Activated T-helper 17 cell treated with anti-CD3 and anti-CD28 coated beads, Interleukin-2, amount 50 U/mL, for 72 hours (primary cell): Measurements from ENCODE around the gene UQCC2. TPM values are rescaled to one million over a fixed set of nuclear protein-coding genes. Genes with fewer than 3 reads are reported as not detected.

Experiments used
- ATAC-seq: fragments of 150-1000 bp; cut with Tn5 transposase; replicated peaks from 2 replicates; pipeline ENCODE4 v1.10.0; 2021; ENCODE audit warnings: mild to moderate bottlenecking, moderate library complexity
- H3K27ac Mint-ChIP-seq: one replicate; pipeline ENCODE4 v1.8.0; 2022; ENCODE audit warnings: mixed read lengths
- H3K27me3 Mint-ChIP-seq: one replicate; pipeline ENCODE4 v1.8.0; 2022; ENCODE audit warnings: mixed read lengths
- H3K36me3 Mint-ChIP-seq: one replicate; pipeline ENCODE4 v1.8.0; 2022; ENCODE audit warnings: low read depth, mild to moderate bottlenecking, mixed read lengths
- H3K4me1 Mint-ChIP-seq: one replicate; pipeline ENCODE4 v1.8.0; 2022; ENCODE audit warnings: mixed read lengths
- H3K4me3 Mint-ChIP-seq: one replicate; pipeline ENCODE4 v1.8.0; 2022; ENCODE audit warnings: mild to moderate bottlenecking, mixed read lengths
- H3K9me3 Mint-ChIP-seq: one replicate; pipeline ENCODE4 v1.8.0; 2022; ENCODE audit warnings: mixed read lengths
- total RNA-seq, 2 donors: library from RNA; stranded (reverse); gene quantifications; one replicate each; pipeline ENCODE4 v1.2.3, GENCODE V29; 2022

The UQCC2 gene
- total RNA-seq, 2 donors from 2014 or later, result 65.5 to 112 TPM

DNA sequence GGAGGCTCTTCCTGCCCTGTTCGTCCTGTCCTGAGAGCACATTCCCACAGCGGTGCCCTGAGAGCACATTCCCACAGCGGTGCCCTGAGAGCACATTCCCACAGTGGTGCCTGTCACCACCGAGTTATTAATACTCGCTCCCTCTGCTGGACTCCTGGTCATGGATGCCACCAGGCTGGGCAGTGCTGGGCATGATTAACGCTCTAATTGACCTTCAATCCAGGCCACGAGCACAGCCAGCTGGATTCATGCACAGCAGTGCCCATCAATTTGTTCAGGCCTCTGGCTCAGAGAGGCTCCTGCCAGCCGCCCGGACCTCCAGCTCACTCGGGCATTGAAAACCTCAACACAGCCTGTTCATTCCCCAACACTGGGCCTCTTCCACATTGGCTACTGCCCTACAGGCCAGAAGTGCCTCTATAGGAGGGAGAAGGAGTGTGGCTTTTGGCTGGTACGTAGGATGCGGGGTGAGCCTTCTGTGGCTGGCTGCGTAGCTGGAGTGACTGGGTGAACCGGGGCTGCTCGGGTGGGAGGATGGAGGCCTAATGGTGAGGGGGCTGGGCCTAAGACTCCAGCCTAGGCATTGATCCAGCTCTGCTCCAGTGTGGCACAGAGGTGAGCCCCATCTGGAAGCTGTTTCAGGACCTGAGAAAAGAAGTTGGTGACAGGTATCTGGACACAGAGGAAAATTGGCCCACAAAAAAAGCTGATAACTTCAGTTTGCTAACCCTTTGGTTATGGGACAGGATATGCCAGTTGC lies 25.9 kb upstream of the UQCC2 start:
- H3K36me3 Mint-ChIP-seq, result no peaks in the 10 kb centered on the region
- H3K4me3 Mint-ChIP-seq, result no peak overlapping the region
- peaks cover 3% of the 10 kb centered on the region for H3K27me3 Mint-ChIP-seq
- no peak overlapping the region for H3K27ac Mint-ChIP-seq
- ATAC-seq, result no peak
- no peaks in the 10 kb centered on the region for H3K4me1 Mint-ChIP-seq
- H3K9me3 Mint-ChIP-seq, result no peaks in the 10 kb centered on the region

DNA sequence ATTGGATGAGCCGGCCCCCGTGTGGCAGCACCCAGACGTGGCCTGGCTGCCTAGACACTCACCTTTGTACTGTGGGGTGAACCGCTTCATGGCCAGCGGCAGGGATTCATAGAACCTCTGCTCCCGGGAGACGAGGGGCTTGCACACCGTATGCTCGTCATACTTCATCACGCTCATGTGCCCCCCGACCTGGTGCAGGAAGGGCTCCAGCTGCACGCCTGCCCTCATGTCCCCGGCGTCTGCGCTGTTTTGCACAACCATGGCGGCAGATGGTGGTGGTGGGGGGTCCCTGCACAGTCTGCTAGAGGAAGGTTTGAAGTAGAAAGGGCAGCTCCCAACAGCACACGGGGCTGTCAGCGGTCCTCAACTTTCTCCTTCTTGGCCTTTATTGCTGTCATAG lies 23.7 kb upstream of the UQCC2 start:
- ATAC-seq, result no peak
- Mint-ChIP-seq H3K27me3 (no peaks in the 10 kb centered on the region), H3K36me3 (no peaks in the 10 kb centered on the region)

DNA sequence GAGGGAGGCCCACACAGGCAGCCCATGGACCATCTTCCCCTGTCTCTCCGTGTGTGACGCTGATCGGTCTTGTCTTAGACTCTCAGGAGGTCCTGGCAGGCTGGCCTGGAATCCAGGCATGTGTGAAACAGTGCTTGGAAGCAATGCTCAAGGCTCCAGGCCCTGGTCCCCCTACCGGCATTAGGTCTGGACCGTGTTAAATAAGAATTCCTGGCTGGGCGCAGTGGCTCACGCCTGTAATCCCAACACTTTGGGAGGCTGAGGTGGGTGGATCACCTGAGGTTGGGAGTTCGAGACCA lies 22.2 kb upstream of the UQCC2 start:
- Mint-ChIP-seq H3K9me3 (no peaks in the 10 kb centered on the region), H3K27me3 (no peaks in the 10 kb centered on the region), H3K4me1 (no peaks in the 10 kb centered on the region), H3K27ac (no peak overlapping the region), H3K36me3 (no peaks in the 10 kb centered on the region), H3K4me3 (no peak overlapping the region)
- ATAC-seq, result no peak

More for the DNA sequence above, 23.7 kb upstream of the UQCC2 start:
- Mint-ChIP-seq H3K27ac (no peak overlapping the region), H3K4me3 (no peak overlapping the region), H3K4me1 (no peaks in the 10 kb centered on the region), H3K9me3 (no peaks in the 10 kb centered on the region)

DNA sequence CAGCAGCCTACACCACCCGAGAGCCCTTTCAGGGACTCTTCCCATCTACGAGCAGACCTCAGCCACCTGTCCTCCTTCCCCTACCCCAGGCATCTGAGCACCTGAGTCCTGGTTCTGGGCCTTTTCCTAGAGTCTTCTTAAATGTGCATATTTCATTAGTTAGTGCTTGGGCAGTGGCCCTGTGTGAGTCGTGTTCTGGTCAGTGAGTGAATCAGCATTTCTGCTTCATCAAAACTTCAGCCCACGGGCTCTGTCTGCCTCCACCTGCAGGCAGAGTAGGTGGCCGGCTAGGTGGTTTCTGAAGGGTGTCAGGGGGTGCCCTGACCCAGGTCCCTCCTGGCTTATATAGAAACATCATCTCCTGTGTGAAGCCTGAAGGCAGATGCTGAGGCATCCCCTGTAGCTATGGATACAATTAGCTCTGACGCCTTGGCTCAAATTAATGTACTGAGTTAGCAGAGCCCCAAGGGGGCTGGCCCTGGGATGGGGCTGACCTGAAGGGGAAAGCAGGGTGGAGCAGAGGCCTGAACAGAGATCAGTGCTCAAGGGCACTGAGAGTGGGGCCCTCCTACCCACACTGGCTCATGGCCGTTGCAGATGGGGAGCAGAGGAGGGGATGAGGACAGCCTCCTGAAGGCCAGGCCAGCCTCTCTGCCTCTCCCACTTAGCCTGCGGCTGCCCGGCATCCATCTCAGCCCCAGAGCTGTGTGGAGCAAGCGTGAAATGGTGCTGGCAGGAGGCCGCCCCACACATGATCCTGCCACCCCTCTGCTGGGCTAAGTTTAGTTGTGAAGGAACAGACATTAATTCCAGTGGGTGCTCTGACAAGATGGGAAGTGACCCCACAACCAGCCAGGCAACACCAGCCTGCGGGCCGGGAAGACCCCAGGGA lies 21.6 kb upstream of the UQCC2 start:
- H3K4me1 Mint-ChIP-seq, result no peaks in the 10 kb centered on the region
- ATAC-seq, result no peak
- no peaks in the 10 kb centered on the region for H3K27me3 Mint-ChIP-seq
- H3K9me3 Mint-ChIP-seq, result no peaks in the 10 kb centered on the region
- no peak overlapping the region for H3K4me3 Mint-ChIP-seq
- H3K36me3 Mint-ChIP-seq, result no peaks in the 10 kb centered on the region
- H3K27ac Mint-ChIP-seq, result no peak overlapping the region

DNA sequence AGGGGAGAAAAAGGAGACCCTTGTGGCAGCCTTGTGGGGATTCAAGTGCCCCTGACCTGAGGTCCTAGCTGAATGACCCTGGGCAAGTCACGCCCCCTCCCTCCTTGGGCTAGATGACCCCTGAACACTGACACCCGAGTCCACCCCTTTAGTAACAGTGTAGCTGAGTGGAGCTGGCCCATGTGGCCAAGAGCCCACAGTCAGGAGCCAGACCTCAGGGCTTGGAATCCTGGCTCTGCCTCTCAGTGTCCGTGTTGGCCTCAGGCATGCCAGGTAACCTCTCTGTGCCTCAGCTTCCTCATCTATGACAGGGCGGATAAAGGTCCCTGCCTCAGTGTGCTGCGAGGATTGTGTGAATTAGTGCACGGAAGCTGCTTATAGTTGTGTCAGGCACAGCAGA lies 20.9 kb upstream of the UQCC2 start:
- no peaks in the 10 kb centered on the region for H3K27me3 Mint-ChIP-seq
- H3K36me3 Mint-ChIP-seq, result no peaks in the 10 kb centered on the region
- no peaks in the 10 kb centered on the region for H3K4me1 Mint-ChIP-seq
- no peak overlapping the region for H3K27ac Mint-ChIP-seq
- ATAC-seq, result no peak
- H3K9me3 Mint-ChIP-seq, result no peaks in the 10 kb centered on the region
- H3K4me3 Mint-ChIP-seq, result no peak overlapping the region

DNA sequence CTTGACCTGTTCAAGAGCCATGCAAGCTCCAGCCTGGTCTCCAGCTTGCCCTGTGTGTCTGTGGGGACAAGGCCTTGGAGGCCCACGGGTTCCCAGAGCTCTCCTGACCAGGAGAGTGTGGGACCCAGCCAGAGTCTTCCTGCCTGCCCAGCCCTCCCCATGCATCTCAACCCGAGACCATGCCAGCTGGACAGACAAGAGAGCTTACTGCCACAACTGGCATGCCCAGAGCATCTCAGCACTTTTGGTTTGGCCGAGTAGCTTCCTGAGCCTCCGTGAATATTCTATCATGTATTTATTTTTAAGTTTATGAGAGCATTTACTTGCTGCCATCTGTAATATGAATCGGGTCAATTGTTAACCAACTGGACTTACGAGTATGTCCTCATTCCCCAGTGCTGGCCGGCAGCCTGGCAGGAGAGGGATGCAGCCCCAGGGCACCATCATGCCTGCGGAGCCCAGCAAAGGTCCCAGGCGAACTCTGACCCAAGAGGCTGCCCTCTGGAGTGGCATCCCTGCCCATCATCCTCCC lies 20.3 kb upstream of the UQCC2 start:
- Mint-ChIP-seq H3K27ac (peak overlapping the region; percentile 50), H3K9me3 (no peaks in the 10 kb centered on the region), H3K4me3 (no peak overlapping the region), H3K27me3 (no peaks in the 10 kb centered on the region), H3K36me3 (no peaks in the 10 kb centered on the region), H3K4me1 (no peaks in the 10 kb centered on the region)
- no peak for ATAC-seq

DNA sequence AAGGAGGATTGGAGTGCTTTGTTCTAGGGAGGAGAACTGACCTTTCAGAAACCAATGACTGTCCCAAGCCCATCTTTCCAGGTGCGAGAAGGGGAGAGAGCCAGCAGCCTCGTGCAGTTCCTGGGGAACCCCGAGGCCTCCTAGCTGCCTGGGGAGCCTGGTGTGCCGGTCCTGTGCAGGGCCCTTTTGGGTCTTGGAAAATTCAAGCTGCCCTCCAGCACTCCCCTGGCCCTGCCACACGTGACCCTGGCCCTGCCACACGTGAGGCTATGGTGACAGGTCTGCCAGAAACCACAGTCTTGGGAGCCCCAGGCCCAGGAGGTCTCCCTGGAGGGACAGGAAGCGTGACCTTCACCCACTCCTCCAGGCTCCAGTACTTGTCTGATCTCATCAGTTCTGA lies 19.5 kb upstream of the UQCC2 start:
- ATAC-seq, result no peak

DNA sequence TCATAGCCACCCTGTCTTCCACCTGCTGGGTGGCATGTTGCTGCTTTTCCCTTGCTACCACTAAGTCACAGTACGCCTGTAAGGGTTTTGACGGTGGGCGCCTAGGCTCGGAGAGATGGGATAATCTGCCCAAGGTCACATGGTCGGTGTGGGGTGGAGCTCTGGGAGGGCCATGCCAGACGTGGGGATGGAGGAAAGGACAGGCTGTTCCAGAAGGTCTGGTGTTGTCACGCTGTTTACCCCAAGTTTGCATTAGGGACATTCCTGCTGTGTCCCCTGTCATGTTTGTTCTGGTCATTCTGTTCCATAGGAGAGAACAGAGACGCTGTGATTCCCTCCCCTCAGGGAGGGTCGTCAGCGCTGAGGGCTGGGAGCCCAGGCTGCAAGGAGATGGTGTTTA lies 19.1 kb upstream of the UQCC2 start:
- no peak overlapping the region for H3K4me3 Mint-ChIP-seq
- H3K27ac Mint-ChIP-seq, result no peak overlapping the region
- ATAC-seq, result no peak
- no peaks in the 10 kb centered on the region for H3K4me1 Mint-ChIP-seq
- H3K36me3 Mint-ChIP-seq, result no peaks in the 10 kb centered on the region
- H3K9me3 Mint-ChIP-seq, result no peaks in the 10 kb centered on the region
- peaks cover 5% of the 10 kb centered on the region for H3K27me3 Mint-ChIP-seq

More for the DNA sequence above, 19.5 kb upstream of the UQCC2 start:
- H3K9me3 Mint-ChIP-seq, result no peaks in the 10 kb centered on the region
- no peaks in the 10 kb centered on the region for H3K4me1 Mint-ChIP-seq
- no peaks in the 10 kb centered on the region for H3K36me3 Mint-ChIP-seq
- H3K27me3 Mint-ChIP-seq, result peaks cover 5% of the 10 kb centered on the region
- no peak overlapping the region for H3K4me3 Mint-ChIP-seq
- H3K27ac Mint-ChIP-seq, result no peak overlapping the region

DNA sequence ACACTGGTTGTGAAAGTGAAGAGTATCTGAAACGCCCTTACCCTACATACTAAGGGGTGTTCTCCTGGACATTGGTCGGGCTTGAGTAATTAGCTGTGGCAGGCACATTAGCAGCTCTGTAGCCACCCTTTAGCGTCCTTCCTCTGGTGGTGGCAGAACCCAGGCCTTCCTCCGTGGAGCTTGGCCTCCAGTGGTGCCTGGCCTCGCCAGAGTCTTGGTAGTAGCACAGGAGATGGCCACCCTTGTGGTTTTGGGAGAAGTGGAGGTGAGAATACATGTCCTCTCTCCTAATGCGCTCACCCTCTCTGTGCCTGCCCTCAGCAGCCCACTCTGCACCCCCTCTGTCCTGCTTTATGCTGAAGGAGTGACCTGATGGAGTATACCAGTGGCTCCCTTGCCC lies 17.6 kb upstream of the UQCC2 start:
- Mint-ChIP-seq H3K4me3 (no peak overlapping the region), H3K9me3 (no peaks in the 10 kb centered on the region), H3K27ac (no peak overlapping the region), H3K27me3 (peaks cover 10% of the 10 kb centered on the region), H3K36me3 (no peaks in the 10 kb centered on the region), H3K4me1 (peaks cover 5% of the 10 kb centered on the region)
- no peak for ATAC-seq

DNA sequence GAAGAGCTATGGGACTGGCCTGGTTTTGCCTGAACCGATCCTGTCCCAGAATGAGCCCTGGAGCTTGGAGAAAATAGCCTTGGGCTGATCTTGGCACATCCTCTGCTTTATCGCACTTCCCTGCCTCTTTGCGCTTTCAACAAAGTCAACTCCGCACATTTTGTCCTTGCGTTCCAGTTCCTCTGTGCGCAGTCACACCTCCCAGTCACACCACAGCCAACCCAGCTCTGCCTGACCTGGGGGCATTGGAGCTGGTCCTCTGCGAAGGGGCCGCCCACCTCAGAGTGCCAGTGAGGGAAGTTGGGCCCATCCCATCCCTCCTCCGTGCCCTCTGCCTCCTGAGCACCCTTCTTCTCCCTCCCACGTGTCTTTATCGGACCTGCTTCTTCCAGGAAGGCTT lies 16.9 kb upstream of the UQCC2 start:
- H3K4me3 Mint-ChIP-seq, result no peak overlapping the region
- H3K4me1 Mint-ChIP-seq, result peaks cover 6% of the 10 kb centered on the region
- H3K27me3 Mint-ChIP-seq, result peaks cover 13% of the 10 kb centered on the region
- H3K36me3 Mint-ChIP-seq, result no peaks in the 10 kb centered on the region
- ATAC-seq, result no peak
- no peak overlapping the region for H3K27ac Mint-ChIP-seq
- H3K9me3 Mint-ChIP-seq, result no peaks in the 10 kb centered on the region

DNA sequence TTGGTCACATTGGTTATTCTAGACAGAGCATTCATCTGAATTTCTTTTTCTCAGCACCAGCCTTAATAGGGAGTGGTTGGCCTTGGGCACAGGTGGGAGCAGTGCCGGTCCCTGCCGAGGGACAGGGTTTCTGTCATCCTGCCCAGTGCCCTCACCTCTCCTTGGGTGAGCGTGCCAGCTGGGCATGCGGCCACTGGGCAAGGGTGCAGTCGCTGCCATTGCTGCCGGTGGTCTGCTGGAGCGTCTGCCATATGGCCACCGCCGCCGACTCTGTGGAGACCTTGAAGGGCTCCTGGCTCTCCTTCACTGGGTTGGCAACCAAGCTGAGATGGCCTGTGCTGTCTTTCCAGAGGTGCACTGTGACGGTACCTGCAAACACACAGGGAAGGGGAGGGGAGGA lies 16.4 kb upstream of the UQCC2 start:
- Mint-ChIP-seq H3K9me3 (no peaks in the 10 kb centered on the region), H3K4me1 (peaks cover 6% of the 10 kb centered on the region), H3K4me3 (no peak overlapping the region), H3K27me3 (peaks cover 13% of the 10 kb centered on the region), H3K36me3 (no peaks in the 10 kb centered on the region), H3K27ac (no peak overlapping the region)
- no peak for ATAC-seq

DNA sequence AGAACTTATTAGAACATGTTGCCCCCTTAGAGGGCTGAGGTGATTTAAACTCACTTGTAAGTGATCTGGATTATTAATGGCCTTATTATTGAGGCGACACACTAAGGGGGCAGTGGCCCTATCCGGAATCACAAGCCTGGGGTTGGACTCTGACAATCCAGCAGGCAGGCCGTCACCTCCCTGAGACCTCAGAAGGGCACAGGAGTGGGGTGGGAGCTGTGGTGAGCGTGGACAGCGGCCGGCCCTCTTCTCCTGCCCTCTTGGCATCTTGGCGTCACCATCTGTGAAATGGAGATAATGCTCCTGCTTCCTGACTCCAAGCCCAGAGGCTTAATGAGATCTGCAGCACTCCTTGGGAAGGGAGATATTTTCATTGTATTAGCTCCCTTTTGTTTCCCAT lies 15.6 kb upstream of the UQCC2 start:
- Mint-ChIP-seq H3K27me3 (peaks cover 13% of the 10 kb centered on the region), H3K27ac (no peak overlapping the region), H3K9me3 (no peaks in the 10 kb centered on the region), H3K4me1 (peaks cover 6% of the 10 kb centered on the region), H3K4me3 (no peak overlapping the region), H3K36me3 (no peaks in the 10 kb centered on the region)
- ATAC-seq, result no peak

DNA sequence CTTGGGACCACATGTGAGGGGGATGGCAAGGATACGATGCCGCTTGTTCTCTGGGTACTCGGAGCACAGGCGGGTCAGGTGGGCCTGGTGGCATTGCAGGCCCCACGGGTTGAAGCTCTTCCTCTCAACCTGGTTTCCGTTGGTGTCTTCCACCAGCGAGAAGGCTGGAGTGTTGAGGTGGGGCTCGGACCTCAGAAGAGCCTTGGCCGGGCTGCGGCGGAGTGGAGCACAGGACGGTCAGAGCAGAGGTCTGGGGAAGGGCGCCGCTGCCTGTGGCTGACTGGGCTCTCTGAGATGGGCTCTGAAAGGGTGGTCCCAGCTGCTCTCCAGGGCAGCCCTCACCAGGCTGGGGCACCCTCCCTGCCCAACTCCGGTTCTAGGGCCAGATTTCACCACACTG lies 15.2 kb upstream of the UQCC2 start:
- peaks cover 13% of the 10 kb centered on the region for H3K27me3 Mint-ChIP-seq
- H3K4me1 Mint-ChIP-seq, result peaks cover 6% of the 10 kb centered on the region
- H3K36me3 Mint-ChIP-seq, result no peaks in the 10 kb centered on the region
- ATAC-seq, result no peak
- no peaks in the 10 kb centered on the region for H3K9me3 Mint-ChIP-seq
- no peak overlapping the region for H3K4me3 Mint-ChIP-seq
- no peak overlapping the region for H3K27ac Mint-ChIP-seq

DNA sequence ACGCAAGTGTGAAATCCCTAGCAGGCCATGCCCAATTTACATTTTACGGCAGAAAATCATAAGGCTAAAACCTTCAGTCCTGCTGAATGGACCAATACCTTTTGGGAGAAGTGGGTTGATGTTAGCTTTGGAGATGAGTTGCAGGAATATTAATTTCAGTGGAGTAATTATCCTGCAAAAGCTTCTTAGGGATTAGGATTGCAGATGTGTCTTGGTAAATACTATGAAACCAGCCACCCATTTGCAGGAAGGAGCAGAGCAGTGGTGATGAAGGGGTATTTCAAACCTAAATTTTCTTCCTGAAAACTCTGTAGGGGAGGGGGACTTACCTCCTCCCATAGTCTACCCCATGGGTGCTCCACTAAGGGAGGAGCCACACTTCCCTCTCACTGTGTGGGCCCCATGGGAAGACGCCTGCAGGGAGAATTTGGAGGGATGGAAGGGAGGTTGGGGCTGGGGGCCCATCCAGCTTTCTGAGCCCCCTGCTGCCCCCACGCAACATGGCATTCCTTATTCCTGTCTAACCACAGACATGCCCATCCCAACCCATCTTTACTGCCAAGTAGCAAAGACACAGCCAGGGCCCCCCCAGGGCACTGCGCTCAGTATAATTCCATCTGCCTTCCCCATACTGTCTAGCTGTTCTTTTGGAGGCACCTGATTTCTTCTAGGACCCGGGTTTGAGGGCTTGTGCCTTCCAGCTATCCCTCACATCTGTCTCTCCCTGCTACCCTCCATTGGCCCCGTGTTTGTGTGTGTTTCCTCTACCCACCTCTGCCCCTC lies 14.6 kb upstream of the UQCC2 start:
- Mint-ChIP-seq H3K27me3 (peaks cover 13% of the 10 kb centered on the region), H3K9me3 (no peaks in the 10 kb centered on the region), H3K36me3 (no peaks in the 10 kb centered on the region), H3K4me3 (no peak overlapping the region), H3K27ac (no peak overlapping the region), H3K4me1 (peaks cover 6% of the 10 kb centered on the region)
- ATAC-seq, result no peak
